HUDEP-2 (cell line): Measurements from ENCODE around the gene JUNB.
"Not testable (repeated sequence)": the region's sequence is repeated elsewhere in the genome, so short reads cannot be mapped to it uniquely, and the experiment has no call there.

Experiments
- DNase-seq, 76 experiments: peaks; one replicate each; lab custom pipeline; 2025; ENCODE audit not compliant: unreplicated experiment in 76 of 76; lab: John Stamatoyannopoulos, UW

Gene JUNB

GRCh38 chr19:12788042-12788681 lies 3.1 kb upstream of the JUNB start:
- DNase-seq = peak in 15 of 76 experiments; percentile 17 to 63 (median 36)

GRCh38 chr19:12788682-12789097 lies 2.6 kb upstream of the JUNB start:
- DNase-seq = peak in 73 of 76 experiments; percentile 42 to 96 (median 86)

DNA sequence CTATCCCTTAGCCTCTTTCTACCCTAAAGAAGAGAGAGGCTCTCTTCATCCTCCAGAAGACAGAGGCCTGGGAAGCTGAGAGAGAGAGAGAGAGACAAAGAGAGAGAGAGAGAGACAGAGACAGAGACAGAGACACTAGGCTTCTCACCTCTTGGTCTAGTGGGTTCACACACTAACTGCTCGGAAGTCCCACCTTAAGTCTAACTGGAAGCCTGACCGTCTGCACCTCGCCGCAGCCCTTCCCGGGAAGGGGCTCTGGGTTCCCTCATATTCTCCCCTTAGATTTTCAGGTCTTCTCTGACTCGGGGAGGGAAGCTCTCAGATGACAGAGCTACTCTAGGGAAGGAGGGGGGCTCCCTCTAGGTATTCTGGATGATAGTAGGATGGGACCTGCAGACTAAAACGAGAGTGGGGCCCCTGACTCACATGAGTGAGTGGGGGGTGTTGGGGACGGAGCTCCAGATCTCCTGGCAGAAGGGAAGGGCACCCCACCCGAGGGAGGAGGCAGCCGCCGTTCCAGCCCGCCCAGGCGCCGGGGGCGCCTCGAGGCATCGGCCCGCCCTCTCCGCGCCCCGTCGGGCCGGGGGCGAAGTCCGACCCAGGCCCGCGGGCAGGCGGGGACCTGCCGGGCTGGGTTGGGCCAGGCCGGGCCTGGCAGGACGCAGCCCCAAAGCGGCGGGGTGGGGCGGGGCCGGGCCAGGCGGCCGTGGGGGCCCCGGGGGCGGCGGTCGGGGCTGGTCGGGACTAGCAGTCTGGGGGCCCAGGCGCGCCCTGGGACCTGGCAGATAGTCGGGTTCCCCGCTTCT lies 2.0 kb upstream of the JUNB start:
- peak in 21 of 76 experiments; percentile 40 to 91 (median 65) for DNase-seq

- peak in 75 of 76 experiments; percentile 91 to 100 (median 99) for DNase-seq
These were observed 1.2 kb upstream of the JUNB start for GRCh38 chr19:12789904-12790619.

GRCh38 chr19:12790628-12791344 lies 500 bp upstream of the JUNB start:
- peak in 4 of 76 experiments; percentile 18 to 61 (median 54) for DNase-seq

DNA sequence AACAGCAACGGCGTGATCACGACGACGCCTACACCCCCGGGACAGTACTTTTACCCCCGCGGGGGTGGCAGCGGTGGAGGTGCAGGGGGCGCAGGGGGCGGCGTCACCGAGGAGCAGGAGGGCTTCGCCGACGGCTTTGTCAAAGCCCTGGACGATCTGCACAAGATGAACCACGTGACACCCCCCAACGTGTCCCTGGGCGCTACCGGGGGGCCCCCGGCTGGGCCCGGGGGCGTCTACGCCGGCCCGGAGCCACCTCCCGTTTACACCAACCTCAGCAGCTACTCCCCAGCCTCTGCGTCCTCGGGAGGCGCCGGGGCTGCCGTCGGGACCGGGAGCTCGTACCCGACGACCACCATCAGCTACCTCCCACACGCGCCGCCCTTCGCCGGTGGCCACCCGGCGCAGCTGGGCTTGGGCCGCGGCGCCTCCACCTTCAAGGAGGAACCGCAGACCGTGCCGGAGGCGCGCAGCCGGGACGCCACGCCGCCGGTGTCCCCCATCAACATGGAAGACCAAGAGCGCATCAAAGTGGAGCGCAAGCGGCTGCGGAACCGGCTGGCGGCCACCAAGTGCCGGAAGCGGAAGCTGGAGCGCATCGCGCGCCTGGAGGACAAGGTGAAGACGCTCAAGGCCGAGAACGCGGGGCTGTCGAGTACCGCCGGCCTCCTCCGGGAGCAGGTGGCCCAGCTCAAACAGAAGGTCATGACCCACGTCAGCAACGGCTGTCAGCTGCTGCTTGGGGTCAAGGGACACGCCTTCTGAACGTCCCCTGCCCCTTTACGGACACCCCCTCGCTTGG lies 966 bp downstream of the JUNB start:
- peak in 63 of 76 experiments; percentile 19 to 76 (median 60) for DNase-seq

DNA sequence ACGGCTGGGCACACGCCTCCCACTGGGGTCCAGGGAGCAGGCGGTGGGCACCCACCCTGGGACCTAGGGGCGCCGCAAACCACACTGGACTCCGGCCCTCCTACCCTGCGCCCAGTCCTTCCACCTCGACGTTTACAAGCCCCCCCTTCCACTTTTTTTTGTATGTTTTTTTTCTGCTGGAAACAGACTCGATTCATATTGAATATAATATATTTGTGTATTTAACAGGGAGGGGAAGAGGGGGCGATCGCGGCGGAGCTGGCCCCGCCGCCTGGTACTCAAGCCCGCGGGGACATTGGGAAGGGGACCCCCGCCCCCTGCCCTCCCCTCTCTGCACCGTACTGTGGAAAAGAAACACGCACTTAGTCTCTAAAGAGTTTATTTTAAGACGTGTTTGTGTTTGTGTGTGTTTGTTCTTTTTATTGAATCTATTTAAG lies 1.6 kb downstream of the JUNB start:
- peak in 2 of 76 experiments; percentile 57 to 58 for DNase-seq

DNA sequence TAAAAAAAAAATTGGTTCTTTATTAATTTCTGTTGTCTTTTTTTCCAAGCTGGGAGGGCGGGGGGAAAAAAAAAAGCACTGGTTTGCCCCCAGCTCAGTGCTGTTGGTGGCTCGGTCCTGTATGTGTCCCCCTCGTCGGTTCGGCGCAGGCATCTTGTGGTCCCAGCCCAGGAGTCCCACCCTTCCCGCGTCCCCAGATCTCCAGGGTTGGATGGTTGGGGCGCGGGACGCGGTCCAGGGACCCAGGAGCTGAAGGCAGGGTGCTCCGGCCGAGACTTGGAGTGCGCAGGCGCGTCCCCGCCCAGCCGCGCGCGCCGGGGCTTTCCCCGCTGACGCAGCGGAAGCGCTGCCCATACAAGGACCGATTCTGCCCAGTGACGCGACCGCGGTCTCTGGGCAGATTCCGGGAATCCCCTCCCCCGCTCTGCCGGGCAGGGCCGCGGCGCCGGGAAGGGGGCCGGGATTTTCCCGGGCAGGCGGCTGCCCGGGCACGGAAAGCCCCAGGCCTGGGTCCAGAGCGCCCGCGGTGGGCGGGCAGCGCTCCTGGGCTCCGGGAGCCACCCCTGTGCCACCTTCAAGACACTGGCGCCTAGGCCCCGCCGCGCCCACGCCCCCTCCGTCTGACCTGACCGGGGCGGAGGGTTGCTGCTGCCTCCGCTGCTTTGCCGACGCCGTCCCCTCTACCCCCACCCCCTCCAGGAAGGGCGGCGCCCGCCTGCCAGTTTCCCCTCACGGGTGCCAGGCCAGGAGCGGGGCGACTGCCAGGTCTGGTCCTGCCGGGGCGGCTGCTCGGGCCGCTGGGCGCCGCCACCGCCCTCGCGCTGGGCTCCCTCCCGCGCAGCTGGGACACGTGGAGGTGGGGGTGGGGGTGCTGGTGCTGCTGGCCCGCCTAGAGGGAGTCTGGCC lies 2.3 kb downstream of the JUNB start:
- DNase-seq = peak in 74 of 76 experiments; percentile 78 to 99 (median 96)

GRCh38 chr19:12794196-12794941 lies 3.1 kb downstream of the JUNB start:
- peak in 10 of 76 experiments; percentile 10 to 58 (median 38) for DNase-seq

- peak in 3 of 76 experiments; percentile 29 to 41 (median 31) for DNase-seq
These were observed 3.7 kb downstream of the JUNB start for GRCh38 chr19:12794971-12795381.

- DNase-seq = peak in 70 of 76 experiments; percentile 42 to 93 (median 76)
These were observed 5.1 kb downstream of the JUNB start for GRCh38 chr19:12796146-12797071.

GRCh38 chr19:12797141-12797587 lies 5.9 kb downstream of the JUNB start:
- peak in 4 of 76 experiments; percentile 24 to 75 (median 43) for DNase-seq

GRCh38 chr19:12797607-12798006 lies 6.3 kb downstream of the JUNB start:
- DNase-seq = not testable (repeated sequence)

DNA sequence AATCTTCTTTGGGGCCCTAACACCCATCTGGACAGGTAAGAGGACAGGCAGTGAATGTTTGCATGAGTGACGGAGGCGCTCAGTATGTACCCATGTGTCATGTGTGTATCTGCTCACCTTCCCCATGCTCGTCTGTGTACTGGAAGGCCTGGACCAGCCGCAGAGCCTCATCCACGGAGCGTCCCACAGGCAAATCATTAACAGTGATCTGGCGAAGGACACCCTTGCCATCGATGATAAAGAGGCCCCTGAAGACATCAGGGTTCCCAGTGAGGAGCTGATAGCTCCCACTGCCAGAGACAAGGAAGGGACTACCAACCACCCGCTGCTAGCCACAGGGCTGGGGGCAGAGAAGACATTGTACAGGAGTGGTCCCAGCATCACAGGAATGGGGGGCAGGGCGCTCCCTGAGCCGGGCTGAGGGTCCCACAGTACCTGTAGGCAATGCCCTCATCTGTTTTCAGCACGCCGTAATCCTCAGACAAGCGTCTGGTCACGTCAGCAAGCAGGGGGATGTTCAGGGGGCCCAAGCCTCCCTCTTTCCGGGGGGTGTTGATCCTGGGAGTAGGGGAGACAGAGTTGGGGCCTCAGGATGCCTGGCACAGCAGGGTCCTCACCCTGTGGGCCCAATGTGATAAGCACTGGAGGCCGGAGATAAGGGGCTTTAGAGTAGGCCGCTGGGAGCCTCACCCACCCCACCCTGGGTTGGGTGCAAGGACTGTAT lies 8.6 kb downstream of the JUNB start:
- peak in 58 of 76 experiments; percentile 41 to 95 (median 82) for DNase-seq

- peak in 17 of 76 experiments; percentile 60 to 89 (median 79) for DNase-seq
These were observed 9.1 kb downstream of the JUNB start for GRCh38 chr19:12800466-12800770.

DNA sequence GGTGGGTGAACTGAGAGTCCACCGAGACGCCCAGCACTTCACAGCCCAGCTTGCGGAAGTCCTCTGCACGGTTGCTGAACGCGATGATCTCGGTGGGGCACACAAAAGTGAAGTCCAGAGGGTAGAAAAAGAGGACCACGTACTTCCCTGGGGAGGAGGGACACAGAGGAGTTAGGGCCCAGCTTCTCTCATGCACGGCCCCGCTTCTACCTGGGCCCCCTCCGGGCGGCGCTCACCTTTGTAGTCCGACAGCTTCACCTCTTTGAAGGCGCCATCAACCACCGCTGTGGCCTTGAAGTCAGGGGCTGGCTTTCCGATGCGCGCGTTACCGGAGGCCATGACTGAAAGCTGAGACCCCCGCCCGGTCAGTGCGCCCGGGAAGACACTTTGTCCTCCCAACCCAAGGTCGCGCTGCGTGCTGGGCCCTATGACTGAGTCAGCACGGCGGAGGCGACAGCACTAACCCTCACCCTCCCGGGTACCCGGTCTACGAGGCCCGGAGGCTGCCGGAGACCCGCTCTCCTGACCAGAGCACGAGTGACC lies 9.7 kb downstream of the JUNB start:
- DNase-seq = peak in 8 of 76 experiments; percentile 12 to 60 (median 32)
